Right atrium auricular region (tissue), 2 donors: ENCODE results near the gene TRIM29. TPM values are rescaled to one million over a fixed set of nuclear protein-coding genes. Genes with fewer than 3 reads are reported as not detected.

ENCODE experiments used
- DNase-seq: peaks from one replicate; pipeline ENCODE4 v3.0.0-alpha.2; 2019; ENCODE audit warnings: low spot score
- H3K27ac ChIP-seq, 2 donors: fragments of 200-600 bp; sonication (generic); 1 replicate in 1 of 2; 2 replicates in 1 of 2; pipeline ENCODE4 v1.5.1; 2016 to 2019
- H3K27me3 ChIP-seq, 2 donors: fragments of 200-600 bp; sonication (generic); one replicate each; pipeline versions ENCODE4 v1.5.1 to v1.6.0; 2017 to 2019
- H3K36me3 ChIP-seq: fragments of 200-600 bp; sonication (generic); one replicate; pipeline ENCODE4 v1.5.1; 2016
- H3K4me1 ChIP-seq, 2 donors: fragments of 200-600 bp; sonication (generic); one replicate each; pipeline versions ENCODE4 v1.5.1 to v1.6.0; 2017 to 2019
- H3K4me3 ChIP-seq, 2 donors: fragments of 200-600 bp; sonication (generic); 1 replicate in 1 of 2; 2 replicates in 1 of 2; pipeline ENCODE4 v1.5.1; 2017 to 2019; ENCODE audit warnings: mild to moderate bottlenecking in 1 of 2, moderate library complexity in 1 of 2
- H3K9me3 ChIP-seq, 2 donors: fragments of 200-600 bp; sonication (generic); one replicate each; pipeline ENCODE4 v1.5.1; 2019
- total RNA-seq, 2 donors: library from RNA; depleted of rRNA; stranded (reverse); fragments of >200 nt; gene quantifications; one replicate each; pipeline ENCODE4 v1.1.0, GENCODE V29; 2016
- TF ChIP-seq, protein P1 (sequence below), 2 donors: fragments of 200-600 bp; sonication (generic); IDR thresholded peaks; one replicate each; pipeline ENCODE4 v1.5.1; 2019; ENCODE audit warnings: antibody characterized with exemption in 2 of 2

Gene TRIM29, protein sequence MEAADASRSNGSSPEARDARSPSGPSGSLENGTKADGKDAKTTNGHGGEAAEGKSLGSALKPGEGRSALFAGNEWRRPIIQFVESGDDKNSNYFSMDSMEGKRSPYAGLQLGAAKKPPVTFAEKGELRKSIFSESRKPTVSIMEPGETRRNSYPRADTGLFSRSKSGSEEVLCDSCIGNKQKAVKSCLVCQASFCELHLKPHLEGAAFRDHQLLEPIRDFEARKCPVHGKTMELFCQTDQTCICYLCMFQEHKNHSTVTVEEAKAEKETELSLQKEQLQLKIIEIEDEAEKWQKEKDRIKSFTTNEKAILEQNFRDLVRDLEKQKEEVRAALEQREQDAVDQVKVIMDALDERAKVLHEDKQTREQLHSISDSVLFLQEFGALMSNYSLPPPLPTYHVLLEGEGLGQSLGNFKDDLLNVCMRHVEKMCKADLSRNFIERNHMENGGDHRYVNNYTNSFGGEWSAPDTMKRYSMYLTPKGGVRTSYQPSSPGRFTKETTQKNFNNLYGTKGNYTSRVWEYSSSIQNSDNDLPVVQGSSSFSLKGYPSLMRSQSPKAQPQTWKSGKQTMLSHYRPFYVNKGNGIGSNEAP
- 1 to 10 TPM in 1 of 2 donors, under 1 TPM in 1; 0.85 to 2.7 TPM for total RNA-seq

DNA sequence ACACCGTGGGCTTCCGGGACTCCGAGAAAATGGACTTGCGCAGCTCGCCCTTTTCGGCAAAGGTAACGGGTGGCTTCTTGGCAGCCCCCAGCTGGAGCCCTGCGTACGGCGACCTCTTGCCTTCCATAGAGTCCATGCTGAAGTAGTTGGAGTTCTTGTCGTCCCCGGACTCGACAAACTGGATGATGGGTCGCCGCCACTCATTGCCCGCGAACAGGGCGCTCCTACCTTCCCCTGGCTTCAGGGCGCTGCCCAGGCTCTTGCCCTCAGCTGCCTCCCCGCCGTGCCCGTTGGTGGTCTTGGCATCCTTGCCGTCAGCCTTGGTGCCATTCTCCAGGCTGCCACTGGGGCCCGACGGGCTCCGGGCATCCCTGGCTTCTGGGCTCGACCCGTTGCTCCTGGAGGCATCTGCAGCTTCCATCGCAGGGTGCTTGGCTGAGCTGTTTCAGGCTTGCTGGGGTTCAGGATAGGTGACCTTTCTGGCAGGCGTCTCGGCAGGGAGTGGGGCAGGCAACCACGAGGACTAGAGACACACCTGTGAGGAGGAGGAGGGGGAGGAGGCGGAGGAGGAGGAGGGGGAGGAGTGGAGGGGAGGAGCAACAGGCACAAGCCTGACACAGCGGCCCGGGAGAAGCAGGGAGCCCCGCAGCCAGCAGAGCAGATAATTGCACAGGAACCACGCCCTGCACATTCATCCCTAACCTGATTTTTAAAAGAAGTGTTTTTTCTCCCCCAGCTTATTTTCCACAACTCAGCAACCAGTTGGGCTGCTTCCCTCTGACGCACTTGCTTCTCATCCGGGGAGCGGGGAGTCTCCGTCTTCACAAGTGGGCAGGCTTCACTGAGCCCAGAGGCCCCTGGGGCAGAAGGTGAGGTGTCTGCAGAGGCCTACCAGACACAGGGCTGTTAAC lies at the start of gene TRIM29:
TSS of gene TRIM29 (minus strand) at position 503 of the 911 bp plus-strand sequence. CDS start at position 421, 82 bp downstream.
- peak; percentile 28 for DNase-seq
- Histone ChIP-seq H3K4me3 (no peak within 1 kb of the TSS), H3K27me3 (no peaks in the 10 kb centered on the region), H3K9me3 (no peaks in the 10 kb centered on the region), H3K36me3 (no peaks in the 10 kb centered on the region), H3K4me1 (no peaks in the 10 kb centered on the region), H3K27ac (no peak within 1 kb of the TSS)
- TF ChIP-seq, protein P1, sequence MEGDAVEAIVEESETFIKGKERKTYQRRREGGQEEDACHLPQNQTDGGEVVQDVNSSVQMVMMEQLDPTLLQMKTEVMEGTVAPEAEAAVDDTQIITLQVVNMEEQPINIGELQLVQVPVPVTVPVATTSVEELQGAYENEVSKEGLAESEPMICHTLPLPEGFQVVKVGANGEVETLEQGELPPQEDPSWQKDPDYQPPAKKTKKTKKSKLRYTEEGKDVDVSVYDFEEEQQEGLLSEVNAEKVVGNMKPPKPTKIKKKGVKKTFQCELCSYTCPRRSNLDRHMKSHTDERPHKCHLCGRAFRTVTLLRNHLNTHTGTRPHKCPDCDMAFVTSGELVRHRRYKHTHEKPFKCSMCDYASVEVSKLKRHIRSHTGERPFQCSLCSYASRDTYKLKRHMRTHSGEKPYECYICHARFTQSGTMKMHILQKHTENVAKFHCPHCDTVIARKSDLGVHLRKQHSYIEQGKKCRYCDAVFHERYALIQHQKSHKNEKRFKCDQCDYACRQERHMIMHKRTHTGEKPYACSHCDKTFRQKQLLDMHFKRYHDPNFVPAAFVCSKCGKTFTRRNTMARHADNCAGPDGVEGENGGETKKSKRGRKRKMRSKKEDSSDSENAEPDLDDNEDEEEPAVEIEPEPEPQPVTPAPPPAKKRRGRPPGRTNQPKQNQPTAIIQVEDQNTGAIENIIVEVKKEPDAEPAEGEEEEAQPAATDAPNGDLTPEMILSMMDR (IDR thresholded peaks at IDR 0.05): no peak

DNA sequence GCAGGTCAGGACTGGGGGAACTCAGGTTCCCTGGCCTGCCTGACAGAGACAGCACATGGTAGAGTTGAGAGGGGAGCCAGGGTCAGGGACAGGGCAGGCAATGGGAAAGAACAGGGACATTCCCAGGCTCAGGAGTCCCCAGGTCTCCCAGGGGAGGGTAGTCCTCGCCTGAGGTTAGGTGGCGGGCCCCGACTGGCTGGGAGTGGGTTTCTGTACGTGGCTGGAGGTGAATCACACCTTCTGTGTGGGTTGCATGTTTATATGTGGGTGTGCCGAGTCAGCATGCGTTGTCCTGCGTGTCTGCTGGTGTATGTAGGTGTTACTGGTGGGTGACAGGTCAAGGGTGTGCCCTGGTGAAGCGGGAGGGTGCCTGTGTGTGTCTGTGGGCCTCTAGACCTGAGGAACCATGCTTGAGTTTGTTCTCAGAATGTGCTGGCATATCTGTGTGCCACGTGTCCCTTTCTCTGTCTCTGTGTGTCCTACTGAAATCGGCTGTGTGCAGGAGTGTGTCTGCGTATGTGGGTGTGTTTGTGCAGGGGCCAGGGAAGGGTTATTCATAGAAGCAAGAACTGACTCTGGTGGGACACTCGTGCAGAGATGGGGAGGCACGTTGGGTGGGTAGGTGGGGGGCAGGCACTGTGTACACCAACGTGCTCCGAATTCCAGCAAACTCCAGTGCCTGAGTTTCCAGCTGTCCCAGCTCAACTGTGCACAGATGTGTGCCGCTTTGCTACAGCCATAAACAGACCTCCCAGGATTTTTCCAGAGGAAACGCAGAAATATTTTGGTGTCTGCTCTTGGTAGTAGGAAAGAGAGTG lies 49.1 kb upstream of the TRIM29 start:
- DNase-seq: no peak
- H3K36me3 ChIP-seq: no peaks in the 10 kb centered on the region
- no peak overlapping the region for H3K4me3 ChIP-seq
- no peaks in the 10 kb centered on the region for H3K9me3 ChIP-seq
- no peaks in the 10 kb centered on the region for H3K27me3 ChIP-seq
- TF ChIP-seq, protein P1 (IDR thresholded peaks at IDR 0.05): no peak
- peak overlapping the region; percentile 70 to 74 for H3K27ac ChIP-seq
- peaks cover 0 to 49% of the 10 kb centered on the region in 2 donors for H3K4me1 ChIP-seq

DNA sequence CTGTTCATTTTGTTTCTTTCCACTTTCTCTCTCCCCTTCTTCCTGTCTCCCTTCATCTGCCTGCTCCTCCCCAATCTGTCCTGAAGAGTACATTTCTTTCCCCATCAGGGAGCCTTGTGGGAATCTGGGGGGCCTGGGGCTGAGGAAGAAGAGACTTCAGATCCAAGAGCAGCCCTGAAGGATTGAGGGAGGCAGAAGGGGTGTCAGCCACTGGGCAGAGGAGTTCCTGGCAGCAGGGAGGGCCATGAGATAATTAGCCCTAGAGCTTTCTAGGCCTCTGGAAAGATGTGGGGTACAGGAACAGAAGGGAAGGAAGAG lies 48.5 kb upstream of the TRIM29 start:
- TF ChIP-seq, protein P1 (IDR thresholded peaks at IDR 0.05): no peak
- Histone ChIP-seq H3K36me3 (no peaks in the 10 kb centered on the region), H3K27me3 (no peaks in the 10 kb centered on the region), H3K27ac (peak overlapping the region; percentile 70 to 74), H3K4me3 (no peak overlapping the region), H3K4me1 (peaks cover 0 to 49% of the 10 kb centered on the region in 2 donors), H3K9me3 (no peaks in the 10 kb centered on the region)
- DNase-seq: no peak

DNA sequence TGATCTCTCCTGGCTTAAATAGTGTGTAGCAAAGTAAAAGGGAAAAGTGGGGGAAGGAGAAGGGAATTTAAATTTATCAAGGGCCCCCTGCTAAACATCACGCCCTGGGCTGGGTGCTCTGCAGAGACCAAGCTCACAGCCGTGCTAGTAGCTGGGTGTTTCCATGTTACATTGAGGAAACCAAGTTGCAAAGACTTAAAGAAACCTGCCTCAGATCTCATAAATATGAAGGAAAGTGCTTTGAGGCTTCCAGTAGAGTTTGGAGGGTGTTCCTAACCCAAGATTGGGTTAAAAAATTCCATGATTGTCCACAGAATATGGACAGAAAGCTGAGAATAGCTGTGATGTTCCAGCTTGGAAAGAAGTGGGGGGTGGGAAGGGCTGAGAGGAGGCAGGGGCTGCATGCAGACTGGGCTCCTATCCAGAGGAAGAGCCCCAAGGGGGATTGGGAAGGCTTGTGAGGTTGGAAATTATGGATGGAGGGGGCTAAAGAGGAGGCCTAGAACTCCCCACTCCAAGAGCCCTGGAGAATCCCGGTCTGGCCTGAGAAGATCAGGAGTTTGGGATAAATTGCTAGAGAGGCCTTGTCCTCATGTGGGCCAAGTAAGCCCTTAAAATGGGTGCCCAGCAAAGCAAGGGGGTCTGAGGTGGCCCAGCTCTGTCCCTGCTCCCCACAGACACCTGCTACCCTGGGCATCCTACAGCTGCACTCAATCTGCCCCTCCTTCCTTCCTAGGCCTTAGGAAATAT lies 48.0 kb upstream of the TRIM29 start:
- Histone ChIP-seq H3K36me3 (no peaks in the 10 kb centered on the region), H3K4me1 (peaks cover 0 to 51% of the 10 kb centered on the region in 2 donors), H3K27ac (peak overlapping the region; percentile 70 to 74), H3K27me3 (no peaks in the 10 kb centered on the region), H3K9me3 (no peaks in the 10 kb centered on the region), H3K4me3 (no peak overlapping the region)
- TF ChIP-seq, protein P1 (IDR thresholded peaks at IDR 0.05): no peak
- no peak for DNase-seq
